ENCODE data around the gene LIN52.

LIN52 gene

GRCh38 chr14:74216671-74217070 is 131.9 kb downstream of the LIN52 start:
- H4K20me1 ChIP-seq (ENCODE audit: insufficient read depth, low read length): 0 out of 2 replicates have a peak, but pooled peaks cover 5% of the 10 kb centered on the region
- TF ChIP-seq EZH2 (IDR thresholded peaks at IDR 0.05; ENCODE audit: borderline replicate concordance, low read depth, low read length, severe bottlenecking) (no peak), CTCF (IDR thresholded peaks at IDR 0.05; ENCODE audit: borderline replicate concordance, extremely low read depth, low read length, poor library complexity, severe bottlenecking) (no peak)
- no peak overlapping the region for H3K4me2 ChIP-seq (ENCODE audit: insufficient read depth, low read length)
- H3K27ac ChIP-seq (ENCODE audit: low read length): no peak overlapping the region
- H3K4me3 ChIP-seq (ENCODE audit: low read depth in 1 of 2, low read length in 2 of 2): no peak overlapping the region
- H3K9me3 ChIP-seq (ENCODE audit: insufficient read depth, low read length, severe bottlenecking): no peaks in the 10 kb centered on the region
- H3K79me2 ChIP-seq (ENCODE audit: insufficient read depth, low read length): no peaks in the 10 kb centered on the region
- ATAC-seq (ENCODE audit: insufficient read depth, low read depth) (no peak), DNase-seq (no peak)
- H3K36me3 ChIP-seq (ENCODE audit: insufficient read depth, low read length): no peaks in the 10 kb centered on the region
- no peak overlapping the region for H2AFZ ChIP-seq (ENCODE audit: low read depth, low read length)
- H3K4me1 ChIP-seq (ENCODE audit: insufficient read depth, low read length): 0 out of 2 replicates have a peak, but pooled peaks cover 5% of the 10 kb centered on the region
- H3K9ac ChIP-seq (ENCODE audit: low read depth, low read length): no peak overlapping the region
- H3K27me3 ChIP-seq (ENCODE audit: insufficient read depth, low read length, poor library complexity): peaks cover 13% of the 10 kb centered on the region

- H3K4me2 ChIP-seq (ENCODE audit: insufficient read depth, low read length): peak overlapping the region; percentile 51
- 0 out of 2 replicates have a peak, but pooled peaks cover 5% of the 10 kb centered on the region for H4K20me1 ChIP-seq (ENCODE audit: insufficient read depth, low read length)
- no peak overlapping the region for H3K27ac ChIP-seq (ENCODE audit: low read length)
- H3K4me3 ChIP-seq (ENCODE audit: low read depth in 1 of 2, low read length in 2 of 2): no peak overlapping the region
- H3K27me3 ChIP-seq (ENCODE audit: insufficient read depth, low read length, poor library complexity): peaks cover 11% of the 10 kb centered on the region
- no peaks in the 10 kb centered on the region for H3K36me3 ChIP-seq (ENCODE audit: insufficient read depth, low read length)
- DNase-seq (peak; percentile 71), ATAC-seq (ENCODE audit: insufficient read depth, low read depth) (peak; percentile 97)
- TF ChIP-seq CTCF (IDR thresholded peaks at IDR 0.05; ENCODE audit: borderline replicate concordance, extremely low read depth, low read length, poor library complexity, severe bottlenecking) (peak; percentile 74), EZH2 (IDR thresholded peaks at IDR 0.05; ENCODE audit: borderline replicate concordance, low read depth, low read length, severe bottlenecking) (no peak)
- no peaks in the 10 kb centered on the region for H3K79me2 ChIP-seq (ENCODE audit: insufficient read depth, low read length)
- no peak overlapping the region for H2AFZ ChIP-seq (ENCODE audit: low read depth, low read length)
- 0 out of 2 replicates have a peak, but pooled peaks cover 5% of the 10 kb centered on the region for H3K4me1 ChIP-seq (ENCODE audit: insufficient read depth, low read length)
- H3K9ac ChIP-seq (ENCODE audit: low read depth, low read length): no peak overlapping the region
- no peaks in the 10 kb centered on the region for H3K9me3 ChIP-seq (ENCODE audit: insufficient read depth, low read length, severe bottlenecking)
Observed at GRCh38 chr14:74217672-74218448, 133.1 kb downstream of the LIN52 start.

- H3K27me3 ChIP-seq (ENCODE audit: insufficient read depth, low read length, poor library complexity): peaks cover 11% of the 10 kb centered on the region
Observed at GRCh38 chr14:74218462-74218861, 133.7 kb downstream of the LIN52 start.

More at GRCh38 chr14:74218462-74218861, 133.7 kb downstream of the LIN52 start:
- Histone ChIP-seq H3K4me1 (ENCODE audit: insufficient read depth, low read length) (0 out of 2 replicates have a peak, but pooled peaks cover 5% of the 10 kb centered on the region), H4K20me1 (ENCODE audit: insufficient read depth, low read length) (0 out of 2 replicates have a peak, but pooled peaks cover 5% of the 10 kb centered on the region), H3K9ac (ENCODE audit: low read depth, low read length) (no peak overlapping the region), H3K9me3 (ENCODE audit: insufficient read depth, low read length, severe bottlenecking) (no peaks in the 10 kb centered on the region), H3K4me3 (ENCODE audit: low read depth in 1 of 2, low read length in 2 of 2) (no peak overlapping the region), H3K4me2 (ENCODE audit: insufficient read depth, low read length) (no peak overlapping the region), H3K36me3 (ENCODE audit: insufficient read depth, low read length) (no peaks in the 10 kb centered on the region), H2AFZ (ENCODE audit: low read depth, low read length) (no peak overlapping the region), H3K27ac (ENCODE audit: low read length) (no peak overlapping the region), H3K79me2 (ENCODE audit: insufficient read depth, low read length) (no peaks in the 10 kb centered on the region)
- no peak for ATAC-seq (ENCODE audit: insufficient read depth, low read depth)
- no peak for DNase-seq
- TF ChIP-seq EZH2 (IDR thresholded peaks at IDR 0.05; ENCODE audit: borderline replicate concordance, low read depth, low read length, severe bottlenecking): no peak
- no peak for TF ChIP-seq CTCF (IDR thresholded peaks at IDR 0.05; ENCODE audit: borderline replicate concordance, extremely low read depth, low read length, poor library complexity, severe bottlenecking)

Data from DND-41 (cell line).